ENCODE results near the gene NOS1. TPM values are rescaled to one million over a fixed set of nuclear protein-coding genes. Genes with fewer than 3 reads are reported as not detected.

NOS1 gene
- total and polyA plus RNA-seq, 2 of the 8 experiments (the other 6 are each of a cell fraction or from before 2014, with no cell fraction given) = 1.5 to 2.0 TPM

DNA sequence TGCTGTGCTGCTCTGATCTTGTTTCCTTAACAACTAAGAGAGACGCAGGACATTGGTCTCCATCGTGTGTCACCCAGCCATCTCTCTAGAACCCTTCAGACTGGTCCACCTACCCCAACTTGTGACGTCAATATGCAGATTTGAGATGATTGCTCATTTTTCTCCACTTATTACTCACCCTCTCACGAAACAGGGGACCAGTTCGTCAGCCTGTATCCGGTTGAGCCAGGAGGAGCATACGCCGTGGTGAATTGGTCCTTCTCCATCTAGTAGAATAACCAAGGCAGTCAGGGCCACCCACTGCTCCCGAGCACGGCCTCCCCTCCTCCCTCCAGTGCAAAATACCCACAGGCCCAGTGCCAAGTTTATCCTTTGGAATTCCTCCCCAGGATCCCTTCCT is 134.9 kb downstream of the NOS1 start (continued):
- TF ChIP-seq EGR1 (IDR thresholded peaks at IDR 0.05; ENCODE audit: borderline replicate concordance, low read depth, low read length) (no peak), TBP (IDR thresholded peaks at IDR 0.05; ENCODE audit: low read depth, low read length) (no peak)

Data from H1 (cell line).